HG03025 (cell line): Measurements from ENCODE around the gene ABCA12.
"Not testable (repeated sequence)": the region's sequence is repeated elsewhere in the genome, so short reads cannot be mapped to it uniquely, and the experiment has no call there.

Experiments
- ATAC-seq: cut with Tn5 transposase; IDR thresholded peaks from one replicate; pipeline ENCODE4 v1.9.1; 2021; ENCODE audit warnings: mild to moderate bottlenecking, moderate library complexity; ENCODE audit not compliant: unreplicated experiment, low FRiP score

Gene ABCA12

GRCh38 chr2:215138479-215138878 lies at the start of gene ABCA12:
Gene ABCA12 (minus strand): TSS chr2:215138626. CDS start chr2:215138208, 418 bp downstream.
- no peak for ATAC-seq

- ATAC-seq, result no peak
Observed at GRCh38 chr2:215188078-215188477, 49.7 kb upstream of the ABCA12 start.

- ATAC-seq, result no peak
Observed at GRCh38 chr2:215186021-215186420, 47.6 kb upstream of the ABCA12 start.

GRCh38 chr2:215178121-215178520 lies 39.7 kb upstream of the ABCA12 start:
- no peak for ATAC-seq

GRCh38 chr2:215171796-215172195 lies 33.4 kb upstream of the ABCA12 start:
- no peak for ATAC-seq

GRCh38 chr2:215171151-215171550 lies 32.7 kb upstream of the ABCA12 start:
- ATAC-seq, result peak; percentile 59

- not testable (repeated sequence) for ATAC-seq
Observed at GRCh38 chr2:215166505-215166904, 28.1 kb upstream of the ABCA12 start.

- ATAC-seq, result not testable (repeated sequence)
Observed at GRCh38 chr2:215163319-215163718, 24.9 kb upstream of the ABCA12 start.

GRCh38 chr2:215161301-215161829 lies 22.9 kb upstream of the ABCA12 start:
- ATAC-seq, result no peak

- no peak for ATAC-seq
Observed at GRCh38 chr2:215160081-215160480, 21.7 kb upstream of the ABCA12 start.

GRCh38 chr2:215156453-215156852 lies 18.0 kb upstream of the ABCA12 start:
- ATAC-seq, result no peak

GRCh38 chr2:215149894-215150293 lies 11.5 kb upstream of the ABCA12 start:
- ATAC-seq, result no peak

- no peak for ATAC-seq
Observed at GRCh38 chr2:215149486-215149885, 11.1 kb upstream of the ABCA12 start.

- ATAC-seq, result no peak
Observed at GRCh38 chr2:215149060-215149459, 10.6 kb upstream of the ABCA12 start.

- no peak for ATAC-seq
Observed at GRCh38 chr2:215145611-215146010, 7.2 kb upstream of the ABCA12 start.

- ATAC-seq, result no peak
Observed at GRCh38 chr2:215144106-215144875, 5.9 kb upstream of the ABCA12 start.

GRCh38 chr2:215143458-215143857 lies 5.0 kb upstream of the ABCA12 start:
- no peak for ATAC-seq

- no peak for ATAC-seq
Observed at GRCh38 chr2:215141706-215142105, 3.3 kb upstream of the ABCA12 start.

GRCh38 chr2:215140166-215140707 lies 1.8 kb upstream of the ABCA12 start:
- ATAC-seq, result no peak

- ATAC-seq, result no peak
Observed at GRCh38 chr2:215137741-215138340, 585 bp downstream of the ABCA12 start.

GRCh38 chr2:215137329-215137686 lies 1.1 kb downstream of the ABCA12 start:
- no peak for ATAC-seq
